Measurements from ENCODE around the gene EIF2AK3. TPM values are rescaled to one million over a fixed set of nuclear protein-coding genes. Genes with fewer than 3 reads are reported as not detected.

The EIF2AK3 gene
- total RNA-seq, 1 experiment from 2014 or later = 11.3 TPM

DNA sequence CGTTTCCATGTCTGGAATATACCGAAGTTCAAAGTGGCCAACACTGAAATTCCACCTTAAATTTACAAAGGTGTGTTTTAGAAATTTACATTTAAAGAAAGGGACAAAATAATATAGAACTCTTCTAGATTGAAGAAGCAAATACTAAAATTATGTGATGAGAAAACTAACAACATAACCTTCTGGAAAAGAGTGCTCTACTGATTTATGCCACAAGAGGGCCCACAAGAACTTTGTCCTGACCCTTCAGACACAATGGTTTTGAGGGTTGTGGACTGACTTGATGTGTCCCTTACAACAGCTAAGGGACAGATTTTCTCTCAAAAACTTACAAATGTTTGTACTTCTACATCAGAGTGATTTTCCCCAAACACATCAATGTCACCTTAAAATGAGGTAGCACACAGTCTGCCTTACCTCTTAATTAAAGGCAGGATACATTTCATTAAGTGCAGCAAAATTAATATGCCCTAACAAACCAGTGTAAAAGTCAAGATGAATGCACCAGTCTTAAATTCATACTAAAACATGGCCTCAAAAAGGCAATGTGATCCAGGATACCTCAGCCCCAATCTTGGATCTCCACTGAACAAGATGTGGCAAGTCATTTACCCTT lies 36.2 kb downstream of the EIF2AK3 start:
- intact Hi-C loops (cut with micrococcal nuclease; ENCODE audit: unreplicated experiment) = loop anchor here (2.0 kb wide), 1 partner anchor 78 kb away; no protein-coding TSS in a partner anchor
- H3K27ac ChIP-seq (ENCODE audit: low read length) = no peak overlapping the region
- no peak for TF ChIP-seq POLR2AphosphoS5 (IDR thresholded peaks at IDR 0.05; ENCODE audit: low read depth, low read length)
- TF ChIP-seq, protein P1, sequence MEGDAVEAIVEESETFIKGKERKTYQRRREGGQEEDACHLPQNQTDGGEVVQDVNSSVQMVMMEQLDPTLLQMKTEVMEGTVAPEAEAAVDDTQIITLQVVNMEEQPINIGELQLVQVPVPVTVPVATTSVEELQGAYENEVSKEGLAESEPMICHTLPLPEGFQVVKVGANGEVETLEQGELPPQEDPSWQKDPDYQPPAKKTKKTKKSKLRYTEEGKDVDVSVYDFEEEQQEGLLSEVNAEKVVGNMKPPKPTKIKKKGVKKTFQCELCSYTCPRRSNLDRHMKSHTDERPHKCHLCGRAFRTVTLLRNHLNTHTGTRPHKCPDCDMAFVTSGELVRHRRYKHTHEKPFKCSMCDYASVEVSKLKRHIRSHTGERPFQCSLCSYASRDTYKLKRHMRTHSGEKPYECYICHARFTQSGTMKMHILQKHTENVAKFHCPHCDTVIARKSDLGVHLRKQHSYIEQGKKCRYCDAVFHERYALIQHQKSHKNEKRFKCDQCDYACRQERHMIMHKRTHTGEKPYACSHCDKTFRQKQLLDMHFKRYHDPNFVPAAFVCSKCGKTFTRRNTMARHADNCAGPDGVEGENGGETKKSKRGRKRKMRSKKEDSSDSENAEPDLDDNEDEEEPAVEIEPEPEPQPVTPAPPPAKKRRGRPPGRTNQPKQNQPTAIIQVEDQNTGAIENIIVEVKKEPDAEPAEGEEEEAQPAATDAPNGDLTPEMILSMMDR (IDR thresholded peaks at IDR 0.05) = peak; percentile 80; the same call in 1 of the 2 replicates
- BruUV-seq (replicated peaks) = no TSS peak
- no peaks in the 10 kb centered on the region for H3K4me1 ChIP-seq (ENCODE audit: control insufficient read depth, insufficient read depth, low read length)
- in situ Hi-C loops (cut with HindIII; ENCODE audit: low pct_unique_long_range_greater_than_20kb, low sequenced_read_pairs) = no loop called here
- CTCF ChIA-PET = interaction anchor here (0.6 to 0.9 kb wide), 3 partner anchors 43 to 102 kb away, joined by 3 to 4 read pairs (median 4); no protein-coding TSS in a partner anchor
- no peaks in the 10 kb centered on the region for H3K9me3 ChIP-seq (ENCODE audit: control insufficient read depth, insufficient read depth, low read depth, low read length)
- DNase-seq (ENCODE audit: low read depth, low spot score) (peak; percentile 58), ATAC-seq (peak; percentile 94)
- POLR2A ChIA-PET = no interaction called here
- H3K27me3 ChIP-seq (ENCODE audit: control insufficient read depth, insufficient read depth, low read length) = no peaks in the 10 kb centered on the region
- H3K4me3 ChIP-seq (ENCODE audit: low read depth in 2 of 2, low read length in 2 of 2) = no peak overlapping the region
- H3K36me3 ChIP-seq (ENCODE audit: control insufficient read depth, insufficient read depth, low read length) = peaks cover 6% of the 10 kb centered on the region

DNA sequence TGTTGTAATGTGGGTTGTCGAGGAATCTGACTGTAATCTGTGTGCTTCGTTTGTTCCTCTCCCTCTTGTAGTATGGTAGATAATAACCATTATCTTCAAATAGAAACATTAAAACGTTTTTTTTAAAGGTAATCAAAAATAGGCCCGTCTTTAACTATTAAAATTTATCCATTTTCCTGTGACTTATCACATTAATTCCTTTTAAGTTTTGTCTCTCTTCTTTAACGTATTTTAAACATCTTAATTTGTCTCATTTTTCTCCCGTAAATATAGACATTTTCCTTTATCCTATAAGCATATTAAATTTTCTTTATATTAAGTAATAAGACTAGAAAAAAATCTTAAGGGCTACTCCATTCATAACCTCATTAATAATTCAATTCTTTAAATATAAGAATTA lies 41.3 kb downstream of the EIF2AK3 start:
- DNase-seq (ENCODE audit: low read depth, low spot score) (no peak), ATAC-seq (no peak)
- ChIA-PET POLR2A (no interaction called here), CTCF (no interaction called here)
- Histone ChIP-seq H3K4me3 (ENCODE audit: low read depth in 2 of 2, low read length in 2 of 2) (no peak overlapping the region), H3K4me1 (ENCODE audit: control insufficient read depth, insufficient read depth, low read length) (no peaks in the 10 kb centered on the region), H3K27me3 (ENCODE audit: control insufficient read depth, insufficient read depth, low read length) (no peaks in the 10 kb centered on the region), H3K9me3 (ENCODE audit: control insufficient read depth, insufficient read depth, low read depth, low read length) (no peaks in the 10 kb centered on the region), H3K36me3 (ENCODE audit: control insufficient read depth, insufficient read depth, low read length) (peaks cover 17% of the 10 kb centered on the region), H3K27ac (ENCODE audit: low read length) (no peak overlapping the region)
- intact Hi-C loops (cut with micrococcal nuclease; ENCODE audit: unreplicated experiment) (no loop called here), in situ Hi-C loops (cut with HindIII; ENCODE audit: low pct_unique_long_range_greater_than_20kb, low sequenced_read_pairs) (no loop called here)
- BruUV-seq (replicated peaks) = no TSS peak
- no peak for TF ChIP-seq TCF7L2 (IDR thresholded peaks at IDR 0.05; ENCODE audit: low read depth, low read length)
- TF ChIP-seq, protein P2, sequence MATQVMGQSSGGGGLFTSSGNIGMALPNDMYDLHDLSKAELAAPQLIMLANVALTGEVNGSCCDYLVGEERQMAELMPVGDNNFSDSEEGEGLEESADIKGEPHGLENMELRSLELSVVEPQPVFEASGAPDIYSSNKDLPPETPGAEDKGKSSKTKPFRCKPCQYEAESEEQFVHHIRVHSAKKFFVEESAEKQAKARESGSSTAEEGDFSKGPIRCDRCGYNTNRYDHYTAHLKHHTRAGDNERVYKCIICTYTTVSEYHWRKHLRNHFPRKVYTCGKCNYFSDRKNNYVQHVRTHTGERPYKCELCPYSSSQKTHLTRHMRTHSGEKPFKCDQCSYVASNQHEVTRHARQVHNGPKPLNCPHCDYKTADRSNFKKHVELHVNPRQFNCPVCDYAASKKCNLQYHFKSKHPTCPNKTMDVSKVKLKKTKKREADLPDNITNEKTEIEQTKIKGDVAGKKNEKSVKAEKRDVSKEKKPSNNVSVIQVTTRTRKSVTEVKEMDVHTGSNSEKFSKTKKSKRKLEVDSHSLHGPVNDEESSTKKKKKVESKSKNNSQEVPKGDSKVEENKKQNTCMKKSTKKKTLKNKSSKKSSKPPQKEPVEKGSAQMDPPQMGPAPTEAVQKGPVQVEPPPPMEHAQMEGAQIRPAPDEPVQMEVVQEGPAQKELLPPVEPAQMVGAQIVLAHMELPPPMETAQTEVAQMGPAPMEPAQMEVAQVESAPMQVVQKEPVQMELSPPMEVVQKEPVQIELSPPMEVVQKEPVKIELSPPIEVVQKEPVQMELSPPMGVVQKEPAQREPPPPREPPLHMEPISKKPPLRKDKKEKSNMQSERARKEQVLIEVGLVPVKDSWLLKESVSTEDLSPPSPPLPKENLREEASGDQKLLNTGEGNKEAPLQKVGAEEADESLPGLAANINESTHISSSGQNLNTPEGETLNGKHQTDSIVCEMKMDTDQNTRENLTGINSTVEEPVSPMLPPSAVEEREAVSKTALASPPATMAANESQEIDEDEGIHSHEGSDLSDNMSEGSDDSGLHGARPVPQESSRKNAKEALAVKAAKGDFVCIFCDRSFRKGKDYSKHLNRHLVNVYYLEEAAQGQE (IDR thresholded peaks at IDR 0.05; ENCODE audit: insufficient read depth in 1 of 2, low read depth in 2 of 2, low read length in 1 of 2) = no peak
- TF ChIP-seq, protein P1 (IDR thresholded peaks at IDR 0.05) = no peak
- no peak for TF ChIP-seq SIN3A (IDR thresholded peaks at IDR 0.05; ENCODE audit: borderline replicate concordance, insufficient read depth, low read depth, low read length)
- TF ChIP-seq POLR2AphosphoS5 (IDR thresholded peaks at IDR 0.05; ENCODE audit: low read depth, low read length) = no peak

Data from Panc1 (cell line).